Daoy (cell line): ENCODE measurements around the gene XCL2. TPM values are rescaled to one million over a fixed set of nuclear protein-coding genes. Genes with fewer than 3 reads are reported as not detected.
A peak's percentile ranks its signal among the peaks of the same experiment; 100 is the strongest.
"Not testable (repeated sequence)": the region's sequence is repeated elsewhere in the genome, so short reads cannot be mapped to it uniquely, and the experiment has no call there.

Experiments
- DNase-seq: peaks from one replicate; pipeline ENCODE4 v3.0.0-alpha.2; 2015; ENCODE audit warnings: low read depth
- total RNA-seq: library from RNA; depleted of rRNA; stranded (reverse); fragments of >200 nt; shearing (Covaris generic); gene quantifications from 2 replicates; pipeline ENCODE4 v1.2.3, GENCODE V29; 2014

The XCL2 gene
- total RNA-seq, 1 experiment from 2014 or later: not detected

- no peak for DNase-seq
These were observed 16.6 kb upstream of the XCL2 start for GRCh38 chr1:168560370-168560769.

- DNase-seq: no peak
These were observed 12.8 kb upstream of the XCL2 start for GRCh38 chr1:168556647-168557046.

GRCh38 chr1:168555508-168556046, 11.8 kb upstream of the XCL2 start:
- DNase-seq: no peak

GRCh38 chr1:168554603-168555483, 11.0 kb upstream of the XCL2 start:
- no peak for DNase-seq

GRCh38 chr1:168553680-168554553, 10.1 kb upstream of the XCL2 start:
- no peak for DNase-seq

- DNase-seq: no peak
These were observed 9.2 kb upstream of the XCL2 start for GRCh38 chr1:168552961-168553360.

- DNase-seq: no peak
These were observed 7.9 kb upstream of the XCL2 start for GRCh38 chr1:168551688-168552087.

GRCh38 chr1:168550971-168551370, 7.2 kb upstream of the XCL2 start:
- no peak for DNase-seq

GRCh38 chr1:168546553-168546895, 2.7 kb upstream of the XCL2 start:
- DNase-seq: not testable (repeated sequence)

GRCh38 chr1:168545678-168546552, 2.1 kb upstream of the XCL2 start:
- DNase-seq: peak; percentile 5

- DNase-seq: not testable (repeated sequence)
These were observed 819 bp downstream of the XCL2 start for GRCh38 chr1:168542978-168543377.

- DNase-seq: not testable (repeated sequence)
These were observed 3.0 kb downstream of the XCL2 start for GRCh38 chr1:168540798-168541197.

GRCh38 chr1:168535536-168535935, 8.3 kb downstream of the XCL2 start:
- DNase-seq: no peak

- DNase-seq: peak; percentile 4
These were observed 12.0 kb downstream of the XCL2 start for GRCh38 chr1:168531615-168532345.

- no peak for DNase-seq
These were observed 14.3 kb downstream of the XCL2 start for GRCh38 chr1:168529518-168529917.

- no peak for DNase-seq
These were observed 22.3 kb downstream of the XCL2 start for GRCh38 chr1:168521401-168522000.

- DNase-seq: no peak
These were observed 23.0 kb downstream of the XCL2 start for GRCh38 chr1:168520832-168521231.

- no peak for DNase-seq
These were observed 23.6 kb downstream of the XCL2 start for GRCh38 chr1:168520052-168520751.

- DNase-seq: no peak
These were observed 25.0 kb downstream of the XCL2 start for GRCh38 chr1:168518813-168519212.

- DNase-seq: no peak
These were observed 25.6 kb downstream of the XCL2 start for GRCh38 chr1:168518201-168518689.
